Measurements from ENCODE around the gene SPACDR.

SPACDR gene

GRCh38 chr7:100433592-100434296, 30.3 kb downstream of the SPACDR start:
- no peak for DNase-seq

GRCh38 chr7:100433276-100433591, 30.8 kb downstream of the SPACDR start:
- no peak for DNase-seq

DNA sequence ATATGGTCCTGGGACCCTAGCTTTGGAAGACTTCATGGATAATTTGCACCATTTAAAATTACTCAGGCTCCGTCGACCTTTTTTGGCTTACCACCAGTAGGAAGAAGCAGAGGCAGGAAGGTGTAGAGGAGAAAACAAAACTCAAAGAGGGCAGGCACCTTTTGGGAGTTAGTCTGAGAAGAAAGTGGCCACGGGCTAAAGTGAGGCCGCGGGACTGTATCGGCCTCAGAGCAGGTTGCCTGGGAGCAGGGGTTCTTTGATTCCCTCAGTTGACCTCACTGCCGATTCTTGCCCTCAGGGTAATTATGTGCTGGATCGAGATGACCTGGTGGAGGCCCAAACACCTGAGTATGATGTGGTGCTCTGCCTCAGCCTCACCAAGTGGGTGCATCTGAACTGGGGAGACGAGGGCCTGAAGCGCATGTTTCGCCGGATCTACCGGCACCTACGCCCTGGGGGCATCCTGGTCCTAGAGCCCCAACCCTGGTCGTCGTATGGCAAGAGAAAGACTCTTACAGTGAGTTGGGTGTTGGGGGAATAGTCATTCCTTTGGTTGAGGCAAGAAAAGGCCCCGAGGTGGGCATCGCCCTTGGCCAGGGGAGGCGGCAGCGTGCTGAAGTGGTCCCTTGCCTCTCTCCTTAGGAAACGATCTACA, 31.3 kb downstream of the SPACDR start:
- no peak for DNase-seq

DNA sequence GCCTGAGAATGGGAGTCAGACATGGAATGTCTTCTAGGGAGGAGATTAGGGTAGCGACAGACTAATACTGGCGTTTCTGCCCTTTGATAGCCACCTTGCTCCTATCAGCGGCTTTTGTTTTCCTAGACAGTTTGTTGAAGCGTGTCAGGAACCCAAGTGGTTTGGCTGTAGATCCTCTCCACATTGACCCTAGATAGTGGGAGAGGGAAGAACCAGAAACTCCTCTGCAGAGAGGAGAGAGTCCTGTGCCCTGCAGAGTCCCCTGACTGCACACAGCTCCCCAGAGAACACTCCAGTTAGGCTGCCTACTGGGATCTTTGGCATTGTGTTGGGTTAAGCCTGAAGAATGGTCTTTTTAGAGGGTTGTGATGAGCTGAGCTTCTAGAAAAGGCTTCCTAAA, 32.0 kb downstream of the SPACDR start:
- no peak for DNase-seq

DNA sequence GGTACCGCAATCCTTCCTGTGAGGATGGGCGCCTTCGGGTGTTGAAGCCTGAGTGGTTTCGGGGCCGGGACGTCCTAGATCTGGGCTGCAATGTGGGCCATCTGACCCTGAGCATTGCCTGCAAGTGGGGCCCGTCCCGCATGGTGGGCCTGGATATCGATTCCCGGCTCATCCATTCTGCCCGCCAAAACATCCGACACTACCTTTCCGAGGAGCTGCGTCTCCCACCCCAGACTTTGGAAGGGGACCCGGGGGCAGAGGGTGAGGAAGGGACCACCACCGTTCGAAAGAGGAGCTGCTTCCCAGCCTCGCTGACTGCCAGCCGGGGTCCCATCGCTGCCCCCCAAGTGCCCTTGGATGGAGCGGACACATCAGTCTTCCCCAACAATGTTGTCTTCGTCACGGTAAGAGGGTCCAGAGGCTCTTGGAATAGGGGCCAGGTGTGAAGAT, 32.7 kb downstream of the SPACDR start:
- DNase-seq: no peak

- peak in 1 of 2 donors; percentile 56 for DNase-seq
These were observed 33.4 kb downstream of the SPACDR start for GRCh38 chr7:100430493-100431285.

DNA sequence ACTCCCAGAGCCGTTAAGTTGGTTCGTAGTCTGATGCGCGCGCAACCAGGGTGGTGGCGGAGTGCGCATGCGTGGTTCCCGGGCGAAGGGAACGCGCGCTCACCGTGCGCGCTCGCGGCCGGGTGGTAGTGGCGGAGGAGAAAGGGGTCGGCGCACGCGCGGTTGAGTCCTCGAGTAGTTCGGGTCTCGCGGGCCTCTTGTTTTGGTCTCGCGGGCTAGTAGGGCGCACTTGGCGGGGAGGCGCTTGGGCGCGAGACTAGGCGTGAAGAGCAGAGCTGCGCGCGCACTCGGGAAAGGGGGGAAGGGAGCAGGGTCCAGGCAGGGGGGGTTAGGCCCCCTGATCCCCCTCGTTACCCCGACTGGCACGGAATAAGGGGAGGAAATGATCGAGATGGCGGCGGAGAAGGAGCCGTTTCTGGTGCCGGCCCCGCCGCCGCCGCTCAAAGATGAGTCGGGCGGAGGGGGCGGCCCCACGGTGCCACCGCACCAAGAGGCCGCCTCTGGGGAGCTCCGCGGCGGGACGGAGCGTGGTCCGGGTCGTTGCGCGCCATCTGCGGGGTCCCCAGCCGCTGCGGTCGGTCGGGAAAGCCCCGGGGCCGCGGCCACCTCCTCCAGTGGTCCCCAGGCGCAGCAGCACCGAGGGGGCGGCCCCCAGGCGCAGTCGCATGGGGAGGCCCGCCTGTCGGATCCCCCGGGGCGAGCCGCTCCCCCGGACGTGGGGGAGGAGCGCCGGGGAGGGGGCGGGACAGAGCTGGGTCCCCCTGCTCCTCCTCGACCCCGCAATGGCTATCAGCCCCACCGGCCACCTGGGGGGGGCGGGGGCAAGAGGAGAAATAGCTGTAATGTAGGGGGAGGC, 34.2 kb downstream of the SPACDR start, which contains the start of gene MEPCE:
Gene MEPCE, plus strand, starts transcription at position 195 of the 856 bp plus-strand sequence. Its CDS starts 188 bp downstream, at position 383.
- peak; percentile 92 to 95 for DNase-seq

GRCh38 chr7:100428967-100429636, 35.0 kb downstream of the SPACDR start:
- peak; percentile 100 for DNase-seq

- DNase-seq: peak; percentile 98
These were observed 35.7 kb downstream of the SPACDR start, which contains the start of gene ZCWPW1 for GRCh38 chr7:100428199-100428966. Gene ZCWPW1 (minus strand): TSS chr7:100428703. CDS start chr7:100420649, 8,054 bp downstream.

DNA sequence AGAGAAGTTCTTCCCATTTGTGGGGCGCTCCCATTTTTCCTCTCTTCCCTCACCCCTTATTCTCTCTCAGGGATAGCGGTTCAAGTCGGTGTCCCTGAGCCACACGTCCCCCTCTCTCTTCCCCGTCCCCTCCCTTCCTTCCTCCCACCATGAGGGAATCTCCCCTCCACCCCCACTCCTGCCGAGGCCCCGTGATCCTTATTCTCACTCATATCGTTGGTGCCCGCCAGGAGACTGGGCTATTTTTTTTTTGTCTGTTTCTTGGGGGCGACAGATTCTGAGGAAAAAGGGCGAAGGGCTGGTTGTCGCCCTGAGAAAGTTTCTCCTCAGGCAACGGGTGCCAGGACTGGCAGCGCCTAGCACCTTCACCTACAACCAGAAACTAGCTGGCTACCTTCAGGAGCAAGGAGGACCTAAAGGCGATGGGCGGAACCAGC, 36.3 kb downstream of the SPACDR start:
- no peak for DNase-seq

DNA sequence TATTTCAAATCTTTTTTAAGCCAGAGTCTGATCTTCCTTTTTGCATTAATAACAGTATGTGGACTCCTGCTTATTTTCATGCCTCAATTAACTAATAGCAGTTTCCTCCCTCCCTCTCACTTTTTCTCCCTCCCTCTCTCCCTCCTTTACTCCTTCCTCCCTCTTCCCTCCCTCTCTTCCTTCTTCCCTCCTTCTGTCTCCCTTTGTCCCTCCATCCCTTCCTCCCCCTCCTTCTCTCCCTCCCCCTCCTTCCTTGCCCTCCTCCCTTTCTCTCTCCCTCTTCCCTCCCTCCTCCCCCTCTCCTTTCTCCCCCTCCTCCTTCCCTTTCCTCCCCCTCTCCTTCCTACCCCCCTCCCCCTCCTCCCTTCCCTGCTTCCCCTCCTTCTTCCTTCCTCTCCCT, 37.5 kb downstream of the SPACDR start:
- no peak for DNase-seq

DNA sequence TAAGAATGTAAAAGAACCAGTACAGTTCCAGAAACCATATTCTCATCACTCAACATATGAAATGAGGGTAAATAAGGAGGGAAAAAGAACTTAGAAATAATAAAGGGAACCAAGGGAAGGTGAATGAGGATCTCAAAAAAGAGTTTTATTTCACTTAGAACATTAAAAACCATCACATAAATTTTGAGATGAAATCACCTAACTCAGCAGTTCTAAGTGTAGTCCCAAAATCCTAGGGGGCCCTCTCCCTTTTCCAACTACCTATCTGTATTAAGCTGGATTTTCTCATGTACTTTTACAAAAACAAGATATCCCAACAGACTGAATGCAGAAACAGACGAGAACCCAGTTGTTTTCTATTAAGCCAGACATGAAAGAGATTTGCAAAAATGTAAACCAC, 38.7 kb downstream of the SPACDR start:
- no peak for DNase-seq

DNA sequence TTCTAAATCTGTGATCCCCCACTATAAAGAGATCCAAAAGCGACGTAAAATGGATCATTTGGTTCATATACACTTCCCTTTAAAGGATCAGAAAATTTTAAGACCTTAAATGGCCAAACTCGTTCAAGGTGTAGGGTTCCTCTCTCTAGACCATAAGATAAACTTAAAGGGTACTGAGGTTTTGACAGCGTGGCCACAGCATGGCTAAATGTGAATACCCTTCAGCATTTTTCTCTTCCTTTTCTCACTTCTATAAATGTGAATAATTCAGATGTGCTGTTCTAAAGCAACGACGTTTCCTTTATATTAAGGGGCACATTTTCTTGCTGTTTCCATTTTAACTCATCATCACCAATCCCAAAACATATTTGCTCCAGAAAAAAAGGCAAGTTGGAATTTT, 40.7 kb downstream of the SPACDR start:
- DNase-seq: no peak

GRCh38 chr7:100419660-100420226, 44.3 kb downstream of the SPACDR start:
- DNase-seq: no peak

GRCh38 chr7:100418930-100419659, 45.0 kb downstream of the SPACDR start:
- no peak for DNase-seq

- DNase-seq: no peak
These were observed 48.6 kb downstream of the SPACDR start for GRCh38 chr7:100415448-100415847.

GRCh38 chr7:100413889-100414288, 50.2 kb downstream of the SPACDR start:
- DNase-seq: no peak

GRCh38 chr7:100413346-100413745, 50.7 kb downstream of the SPACDR start:
- DNase-seq: no peak

GRCh38 chr7:100411101-100411500, 53.0 kb downstream of the SPACDR start:
- DNase-seq: no peak
